Pancreas (tissue), 10 donors: ENCODE measurements around the gene SCRT2. TPM values are rescaled to one million over a fixed set of nuclear protein-coding genes. Genes with fewer than 3 reads are reported as not detected.

ENCODE experiments used
- ATAC-seq, 4 donors: fragments of 200-7000 bp; cut with Tn5 transposase; one replicate each; pipeline versions ENCODE4 v1.8.0 to v1.9.1; 2020; ENCODE audit warnings: mild to moderate bottlenecking in 4 of 4, moderate library complexity in 4 of 4
- DNase-seq, 6 donors: peaks; one replicate each; pipeline ENCODE4 v3.0.0-alpha.2; 2020
- FAIRE-seq: peaks from 2 replicates; lab custom pipeline; 2012; peaks lifted over from hg19 to GRCh38; lab: Jason Lieb, UNC
- H3K27ac ChIP-seq, 4 donors: fragments of 200-600 bp; sonication (generic); 1 replicate in 3 of 4; 2 replicates in 1 of 4; pipeline versions ENCODE4 v1.5.0 to v1.8.0; 2020
- H3K27me3 ChIP-seq, 4 donors: fragments of 200-600 bp; one replicate each; pipeline ENCODE4 v1.8.0; 2021
- H3K36me3 ChIP-seq, 3 donors: fragments of 200-600 bp; sonication (generic) in 1 of 3; one replicate each; pipeline versions ENCODE4 v1.5.0 to v1.8.0; 2020 to 2021
- H3K4me1 ChIP-seq, 3 donors: fragments of 200-600 bp; one replicate each; pipeline ENCODE4 v1.8.0; 2021
- H3K4me3 ChIP-seq, 4 donors: fragments of 200-600 bp; sonication (generic) in 2 of 4; one replicate each; pipeline versions ENCODE4 v1.5.0 to v1.8.0; 2020 to 2021
- H3K9me3 ChIP-seq, 4 donors: fragments of 200-600 bp; one replicate each; pipeline ENCODE4 v1.8.0; 2021
- CTCF ChIP-seq, 4 donors: fragments of 200-600 bp; sonication (generic) in 3 of 4; IDR thresholded peaks; one replicate each; pipeline versions ENCODE4 v1.5.0 to v1.8.0; 2021; ENCODE audit warnings: antibody characterized with exemption in 4 of 4
- WGBS, 2 donors: extraction: QIAGEN DNeasy Blood & Tissue Kit; methylation state at CpG; one replicate each; pipeline ENCODE4 v1.1.7; 2013; 5-methylcytosine and 5-hydroxymethylcytosine counted together
- intact Hi-C, 3 donors: fragments of 100-400 bp; cut with DNase I; formaldehyde crosslinking; loops; one replicate each; pipeline versions ENCODE4 v1.11.1 to v1.14.2; 2022
- polyA plus RNA-seq, 2 donors: library from polyadenylated mRNA; stranded (reverse); fragments of 200-250 nt; gene quantifications; one replicate each; pipeline ENCODE4 v1.2.3, GENCODE V29; 2013
- total RNA-seq, 6 donors: library from RNA; stranded (reverse); fragmentation: NEBNext Ultra II Directional in 4 of 6; extraction: Animal tissue kit (Norgen Biotek cat#: 25700) in 4 of 6; gene quantifications; one replicate each; pipeline versions ENCODE4 v1.2.1 to v1.2.4, GENCODE V29; 2021 to 2023
- donor health status: healthy with polysubstance abuse.
- donor health status: DM: no; HTN: no; CAD: no; lungs with moderate emphysema.
- donor health status: DM: no; HTN: no; CAD: no.
- donor health status: control.
- donor health status: control.
- donor health status: Bipolar disorder and iron deficiency.
- donor health status: DM: yes; HTN: yes; CAD: no.
- donor health status: DM: no; HTN: no; CAD: no.
- donor health status: DM: no; HTN: no; CAD: no.
- donor health status: DM: yes; HTN: yes; CAD: no.

The SCRT2 gene
- total and polyA plus RNA-seq, 8 donors, result 0.04 to 0.63 (median 0.07) TPM; not detected in 2

- TF ChIP-seq CTCF (IDR thresholded peaks at IDR 0.05), result no peak
These were observed 34.7 kb downstream of the SCRT2 start for GRCh38 chr20:640674-641515.

GRCh38 chr20:638579-638978, 37.0 kb downstream of the SCRT2 start:
- Histone ChIP-seq H3K27me3 (no peaks in the 10 kb centered on the region), H3K4me3 (no peak overlapping the region), H3K4me1 (peaks cover 0 to 4% (median 0%) of the 10 kb centered on the region in 3 donors), H3K9me3 (no peaks in the 10 kb centered on the region), H3K36me3 (no peaks in the 10 kb centered on the region), H3K27ac (no peak overlapping the region)
- intact Hi-C loops, result no loop called here
- FAIRE-seq, result no peak
- no peak for TF ChIP-seq CTCF (IDR thresholded peaks at IDR 0.05)
- WGBS, 2 donors, result 63 to 65% methylated on average over 1 of the region's 1 CpG
- DNase-seq, result no peak
- ATAC-seq, result no peak

More at GRCh38 chr20:640674-641515, 34.7 kb downstream of the SCRT2 start:
- H3K4me3 ChIP-seq, result no peak overlapping the region
- peaks cover 0 to 7% (median 3%) of the 10 kb centered on the region in 3 donors for H3K4me1 ChIP-seq
- H3K27ac ChIP-seq, result no peak overlapping the region
- intact Hi-C loops, result loop anchor here (10.0 kb wide), 1 partner anchor 286 kb away; no protein-coding TSS in a partner anchor
- no peak for DNase-seq
- no peak for FAIRE-seq
- no peak for ATAC-seq
- no peaks in the 10 kb centered on the region for H3K27me3 ChIP-seq
- no peaks in the 10 kb centered on the region for H3K9me3 ChIP-seq
- no peaks in the 10 kb centered on the region for H3K36me3 ChIP-seq
- WGBS, 2 donors, result 51 to 59% methylated on average over 11 of the region's 11 CpGs

GRCh38 chr20:637559-637958, 38.0 kb downstream of the SCRT2 start:
- Histone ChIP-seq H3K27me3 (no peaks in the 10 kb centered on the region), H3K9me3 (no peaks in the 10 kb centered on the region), H3K4me3 (no peak overlapping the region), H3K27ac (no peak overlapping the region), H3K4me1 (peaks cover 0 to 1% (median 0%) of the 10 kb centered on the region in 3 donors), H3K36me3 (no peaks in the 10 kb centered on the region)
- intact Hi-C loops, result no loop called here
- DNase-seq, result no peak
- ATAC-seq, result no peak
- no peak for FAIRE-seq
- WGBS, 2 donors, result 76 to 91% methylated on average over 2 of the region's 2 CpGs
- TF ChIP-seq CTCF (IDR thresholded peaks at IDR 0.05), result no peak

GRCh38 chr20:635893-636338, 39.7 kb downstream of the SCRT2 start:
- Histone ChIP-seq H3K4me3 (no peak overlapping the region), H3K9me3 (no peaks in the 10 kb centered on the region), H3K27ac (no peak overlapping the region), H3K36me3 (no peaks in the 10 kb centered on the region), H3K27me3 (no peaks in the 10 kb centered on the region), H3K4me1 (no peaks in the 10 kb centered on the region)
- WGBS, 2 donors, result 28 to 31% methylated on average over 7 of the region's 7 CpGs
- DNase-seq (no peak), FAIRE-seq (no peak), ATAC-seq (no peak)
- intact Hi-C loops, result no loop called here
- no peak for TF ChIP-seq CTCF (IDR thresholded peaks at IDR 0.05)
